H1 (cell line): ENCODE measurements around the gene SGSM1. TPM values are rescaled to one million over a fixed set of nuclear protein-coding genes. Genes with fewer than 3 reads are reported as not detected.

Source experiments
- CTCF ChIA-PET: fragments of 300-600 bp; sonication (Branson Sonifier 250); formaldehyde crosslinking; loops from one replicate; lab custom pipeline; 2021; ENCODE audit not compliant: partially characterized antibody; lab: Charles Lee
- POLR2A ChIA-PET: fragments of 300-600 bp; sonication (Branson Sonifier 250); formaldehyde crosslinking; loops from one replicate; lab custom pipeline; 2021; ENCODE audit warnings: inconsistent platforms; ENCODE audit not compliant: partially characterized antibody; lab: Charles Lee
- DNase-seq, 2 experiments: peaks; one replicate each; pipeline versions ENCODE4 v3.0.0 to v3.0.0-alpha.2; 2010 to 2022; ENCODE audit warnings: low spot score in 2 of 2, low read depth in 1 of 2, mixed read lengths in 1 of 2
- FAIRE-seq: peaks from 2 replicates; lab custom pipeline; 2011; peaks lifted over from hg19 to GRCh38; lab: Jason Lieb, UNC
- H2AFZ ChIP-seq: 2 replicates; pipeline ENCODE4 v1.8.1; 2012; ENCODE audit warnings: low read length, inconsistent platforms
- H2AK5ac ChIP-seq: 2 replicates; pipeline ENCODE4 v1.6.1; 2013; ENCODE audit warnings: low read depth, low read length
- H2BK120ac ChIP-seq: replicated peaks from 2 replicates; pipeline ENCODE3; 2013; ENCODE audit warnings: low read depth, low read length, inconsistent platforms
- H2BK12ac ChIP-seq: 2 replicates; pipeline ENCODE4 v1.6.1; 2013; ENCODE audit warnings: low read depth, low read length
- H2BK15ac ChIP-seq: 2 replicates; pipeline ENCODE4 v1.6.1; 2013; ENCODE audit warnings: low read length
- H2BK20ac ChIP-seq: 2 replicates; pipeline ENCODE4 v1.6.1; 2013; ENCODE audit warnings: low read length
- H2BK5ac ChIP-seq: 2 replicates; pipeline ENCODE4 v1.6.1; 2013; ENCODE audit warnings: low read depth, low read length
- H3K14ac ChIP-seq: 2 replicates; pipeline ENCODE4 v1.6.1; 2013; ENCODE audit warnings: inconsistent platforms; ENCODE audit not compliant: insufficient read length
- H3K18ac ChIP-seq: 2 replicates; pipeline ENCODE4 v1.6.1; 2013; ENCODE audit warnings: low read length; ENCODE audit errors: extremely low read depth
- H3K23ac ChIP-seq: 2 replicates; pipeline ENCODE4 v1.6.1; 2013; ENCODE audit warnings: inconsistent platforms; ENCODE audit not compliant: insufficient read length
- H3K23me2 ChIP-seq: 2 replicates; pipeline ENCODE4 v1.6.1; 2013; ENCODE audit warnings: low read depth, low read length
- H3K27ac ChIP-seq: 2 replicates; pipeline ENCODE4 v1.6.1; 2011; ENCODE audit warnings: low read depth, low read length, inconsistent platforms
- H3K27me3 ChIP-seq, 4 experiments: replicated peaks in 1 of 4; 1 replicate in 1 of 4; 2 replicates in 3 of 4; pipeline versions ENCODE4 v1.6.1 to v1.8.1; 2011 to 2013; ENCODE audit warnings: low read length in 3 of 4, mild to moderate bottlenecking in 3 of 4, inconsistent platforms in 2 of 4, mixed read lengths in 2 of 4, moderate library complexity in 1 of 4; ENCODE audit not compliant: control insufficient read depth in 3 of 4, insufficient read depth in 3 of 4; ENCODE audit errors: extremely low read depth in 1 of 4
- H3K36me3 ChIP-seq, 4 experiments: 2 replicates each; pipeline versions ENCODE4 v1.6.1 to v1.8.1; 2011 to 2013; ENCODE audit warnings: mild to moderate bottlenecking in 4 of 4, low read length in 3 of 4, moderate library complexity in 2 of 4, control low read depth in 1 of 4, inconsistent platforms in 1 of 4; ENCODE audit not compliant: insufficient read depth in 4 of 4, control insufficient read depth in 2 of 4
- H3K4ac ChIP-seq: replicated peaks from 2 replicates; pipeline ENCODE3; 2013; ENCODE audit warnings: low read length, low read depth, mixed read lengths, inconsistent platforms; ENCODE audit not compliant: insufficient read length
- H3K4me1 ChIP-seq, 4 experiments: replicated peaks in 1 of 4; 1 replicate in 1 of 4; 2 replicates in 3 of 4; pipeline versions ENCODE4 v1.6.1 to v1.8.1; 2011 to 2013; ENCODE audit warnings: low read length in 3 of 4, inconsistent platforms in 2 of 4, mixed read lengths in 1 of 4; ENCODE audit not compliant: insufficient read depth in 4 of 4, control insufficient read depth in 3 of 4
- H3K4me2 ChIP-seq, 2 experiments: 2 replicates each; pipeline versions ENCODE4 v1.6.1 to v1.8.1; 2011 to 2013; ENCODE audit warnings: low read depth in 2 of 2, low read length in 2 of 2, control low read depth in 1 of 2, inconsistent platforms in 1 of 2, mild to moderate bottlenecking in 1 of 2; ENCODE audit not compliant: insufficient read depth in 1 of 2
- H3K4me3 ChIP-seq, 4 experiments: fragments of 200-600, 300-600 bp in 1 of 4; sonication (generic), shearing (Covaris generic), sonication (Bioruptor Twin) in 1 of 4; 2 replicates each; pipeline versions ENCODE4 v1.5.1 to v1.8.1; 2011 to 2016; ENCODE audit warnings: low read length in 4 of 4, low read depth in 3 of 4, control low read depth in 2 of 4, inconsistent platforms in 2 of 4, mild to moderate bottlenecking in 2 of 4, mixed read lengths in 1 of 4, moderate library complexity in 1 of 4; ENCODE audit not compliant: insufficient read depth in 2 of 4; ENCODE audit errors: extremely low read depth in 1 of 4
- H3K56ac ChIP-seq: replicated peaks from 2 replicates; pipeline ENCODE3; 2013; ENCODE audit warnings: low read depth, mild to moderate bottlenecking, mixed read lengths, low read length, inconsistent platforms; ENCODE audit not compliant: insufficient read length
- H3K79me1 ChIP-seq: 2 replicates; pipeline ENCODE4 v1.6.1; 2013; ENCODE audit warnings: low read depth, low read length, control low read depth
- H3K79me2 ChIP-seq, 2 experiments: 2 replicates each; pipeline versions ENCODE4 v1.6.1 to v1.8.1; 2012 to 2013; ENCODE audit warnings: low read length in 2 of 2, mild to moderate bottlenecking in 2 of 2, inconsistent platforms in 1 of 2; ENCODE audit not compliant: insufficient read depth in 2 of 2, control insufficient read depth in 1 of 2
- H3K9ac ChIP-seq, 4 experiments: replicated peaks in 1 of 4; 1 replicate in 1 of 4; 2 replicates in 3 of 4; pipeline versions ENCODE4 v1.6.1 to v1.8.1; 2011 to 2013; ENCODE audit warnings: low read depth in 3 of 4, low read length in 3 of 4, control low read depth in 2 of 4, mild to moderate bottlenecking in 2 of 4, moderate library complexity in 2 of 4, inconsistent platforms in 1 of 4; ENCODE audit errors: extremely low read depth in 1 of 4
- H3K9me3 ChIP-seq, 2 experiments: 2 replicates each; pipeline versions ENCODE4 v1.6.1 to v1.8.1; 2012 to 2013; ENCODE audit warnings: mild to moderate bottlenecking in 2 of 2, moderate library complexity in 2 of 2, control low read depth in 1 of 2, inconsistent platforms in 1 of 2, low read depth in 1 of 2, low read length in 1 of 2, mixed read lengths in 1 of 2; ENCODE audit not compliant: insufficient read depth in 2 of 2
- H4K20me1 ChIP-seq, 2 experiments: replicated peaks in 1 of 2; 2 replicates each; pipeline versions ENCODE3 to v1.8.1; 2011 to 2013; ENCODE audit warnings: inconsistent platforms in 2 of 2, low read length in 2 of 2, mild to moderate bottlenecking in 1 of 2; ENCODE audit not compliant: insufficient read depth in 2 of 2, control insufficient read depth in 1 of 2
- H4K5ac ChIP-seq: 2 replicates; pipeline ENCODE4 v1.6.1; 2013; ENCODE audit warnings: low read length, low read depth, mixed read lengths, inconsistent platforms; ENCODE audit not compliant: insufficient read length
- H4K8ac ChIP-seq: 2 replicates; pipeline ENCODE4 v1.8.0; 2013; ENCODE audit warnings: mild to moderate bottlenecking, moderate library complexity, low read length, inconsistent platforms; ENCODE audit not compliant: insufficient read depth; ENCODE audit errors: extremely low read depth
- H4K91ac ChIP-seq: replicated peaks from 2 replicates; pipeline ENCODE3; 2013; ENCODE audit warnings: low read length, mixed read lengths, inconsistent platforms; ENCODE audit not compliant: insufficient read length
- BCL11A ChIP-seq, 2 experiments: IDR thresholded peaks; one replicate each; pipeline ENCODE4 v1.6.1; 2011; ENCODE audit warnings: low read depth in 2 of 2, low read length in 2 of 2, mild to moderate bottlenecking in 2 of 2
- CHD1 ChIP-seq: IDR thresholded peaks from 2 replicates; pipeline ENCODE4 v1.6.1; 2012; ENCODE audit warnings: low read depth, low read length, improper control_type of control experiment
- CTBP2 ChIP-seq: IDR thresholded peaks from 2 replicates; pipeline ENCODE4 v1.7.0; 2011; ENCODE audit warnings: borderline replicate concordance, mild to moderate bottlenecking, moderate library complexity, mixed read lengths, low read length; ENCODE audit not compliant: insufficient read depth, insufficient read length
- E2F6 ChIP-seq: IDR thresholded peaks from 2 replicates; pipeline ENCODE4 v1.6.1; 2012; ENCODE audit warnings: inconsistent platforms
- FOSL1 ChIP-seq: IDR thresholded peaks from 2 replicates; pipeline ENCODE4 v1.6.1; 2011; ENCODE audit warnings: mild to moderate bottlenecking, low read depth, low read length, moderate library complexity; ENCODE audit not compliant: insufficient read depth
- GTF2F1 ChIP-seq: IDR thresholded peaks from 2 replicates; pipeline ENCODE4 v1.6.1; 2012; ENCODE audit warnings: low read depth, low read length, improper control_type of control experiment, borderline replicate concordance
- KDM1A ChIP-seq: fragments of 200-600, 300-600 bp; sonication (generic); IDR thresholded peaks from 2 replicates; pipeline ENCODE4 v1.7.1; 2016; ENCODE audit warnings: mild to moderate bottlenecking, low read length, borderline replicate concordance
- NRF1 ChIP-seq: IDR thresholded peaks from 2 replicates; pipeline ENCODE4 v1.6.1; 2011; ENCODE audit warnings: mild to moderate bottlenecking, low read depth, low read length, improper control_type of control experiment
- PHF8 ChIP-seq: fragments of 200-600 bp; sonication (generic); conservative IDR thresholded peaks from 2 replicates; pipeline ENCODE4 v1.7.1; 2012; ENCODE audit warnings: low read depth, mild to moderate bottlenecking, inconsistent platforms, low read length, moderate library complexity
- RNF2 ChIP-seq: fragments of 200-900, 300-1000 bp; sonication (generic); IDR thresholded peaks from 2 replicates; pipeline ENCODE4 v1.7.1; 2016; ENCODE audit warnings: borderline replicate concordance, low read depth, mild to moderate bottlenecking, antibody characterized with exemption, low read length; ENCODE audit not compliant: poor library complexity, severe bottlenecking; ENCODE audit errors: missing control alignments
- SIRT6 ChIP-seq: IDR thresholded peaks from one replicate; pipeline ENCODE4 v1.7.1; 2012; ENCODE audit warnings: low read length, inconsistent platforms
- TCF12 ChIP-seq: IDR thresholded peaks from 2 replicates; pipeline ENCODE4 v1.6.1; 2011; ENCODE audit warnings: low read depth, mild to moderate bottlenecking, low read length
- TEAD4 ChIP-seq: IDR thresholded peaks from 2 replicates; pipeline ENCODE4 v1.6.1; 2012; ENCODE audit warnings: low read depth, low read length, inconsistent platforms, mixed read lengths
- WGBS, 2 experiments: shearing (Covaris generic) in 1 of 2; methylation state at CpG; one replicate each; pipeline versions ENCODE4 v1.1.6 to v1.1.7; 2013 to 2015; ENCODE audit warnings: low lambda C conversion rate in 2 of 2, mixed read lengths in 2 of 2, inconsistent platforms in 1 of 2, low coverage in 1 of 2, missing lambda C conversion rate in 1 of 2; ENCODE audit not compliant: insufficient replicate concordance in 2 of 2, insufficient coverage in 1 of 2, insufficient read length in 1 of 2; ENCODE audit errors: extremely low coverage in 1 of 2, missing lambda C conversion rate in 1 of 2; 5-methylcytosine and 5-hydroxymethylcytosine counted together
- polyA plus RNA-seq, 7 experiments: library from polyadenylated mRNA; depleted of rRNA in 3 of 7; stranded (reverse) in 5 of 7; unstranded in 2 of 7; fragments of >200 nt in 5 of 7; fragments of 200-250 nt in 2 of 7; gene quantifications; 1 replicate in 5 of 7; 2 replicates in 1 of 7; 4 replicates in 1 of 7; pipeline versions ENCODE4 v1.2.1 to v1.2.3, GENCODE V29; 2011 to 2013; ENCODE audit warnings: missing spikeins in 2 of 7, mixed read lengths in 2 of 7
- total RNA-seq: library from RNA; stranded (reverse); fragmentation: NEBNext Ultra II Directional; extraction: Animal tissue kit (Norgen Biotek cat#: 25700); gene quantifications from 2 replicates; pipeline ENCODE4 v1.2.1, GENCODE V29; 2021

Gene SGSM1
- total and polyA plus RNA-seq, 2 of the 8 experiments (the other 6 are each of a cell fraction or from before 2014, with no cell fraction given): 2.8 to 5.2 TPM

GRCh38 chr22:24942301-24942700 lies 136.3 kb downstream of the SGSM1 start:
- Histone ChIP-seq H3K23me2 (no peaks in the 10 kb centered on the region; the same call in 1 of the 2 replicates), H3K4ac (no peak overlapping the region), H3K9ac (no peak overlapping the region), H3K79me1 (no peaks in the 10 kb centered on the region), H2AFZ (no peak overlapping the region), H2BK12ac (no peak overlapping the region), H4K91ac (no peak overlapping the region), H3K27ac (no peak overlapping the region), H3K23ac (no peak overlapping the region), H3K27me3 (no peaks in the 10 kb centered on the region), H2BK5ac (no peak overlapping the region), H2BK20ac (no peak overlapping the region), H4K8ac (no peak overlapping the region), H3K56ac (no peak overlapping the region), H2BK120ac (no peak overlapping the region), H3K18ac (no peak overlapping the region; the same call in 1 of the 2 replicates), H4K20me1 (no peaks in the 10 kb centered on the region), H4K5ac (no peak overlapping the region), H3K79me2 (no peaks in the 10 kb centered on the region), H3K4me3 (no peak overlapping the region), H2AK5ac (no peak overlapping the region), H2BK15ac (no peak overlapping the region; the same call in 1 of the 2 replicates), H3K9me3 (no peaks in the 10 kb centered on the region), H3K36me3 (no peaks in the 10 kb centered on the region), H3K14ac (no peak overlapping the region), H3K4me1 (peaks cover 0 to 4% (median 1%) of the 10 kb centered on the region in 4 experiments; a peak in 2 of 7 replicates), H3K4me2 (no peak overlapping the region)
- DNase-seq (no peak), FAIRE-seq (no peak)
- ChIA-PET POLR2A (no interaction called here), CTCF (interaction anchor here (0.8 to 15.1 kb wide), 6 partner anchors 16 to 124 kb away, joined by 3 to 221 read pairs (median 4); no protein-coding TSS in a partner anchor)
- 91% methylated on average over 3 of the region's 3 CpGs; no CpG with 5 or more reads in 1 of the 2 experiments for WGBS, 2 experiments
- TF ChIP-seq TCF12: no peak
- no peak for TF ChIP-seq CTBP2
- TF ChIP-seq FOSL1: no peak
- no peak for TF ChIP-seq TEAD4
- TF ChIP-seq GTF2F1: no peak
- no peak for TF ChIP-seq RNF2
- TF ChIP-seq SIRT6: no peak
- TF ChIP-seq NRF1: no peak
- TF ChIP-seq PHF8: no peak
- no peak for TF ChIP-seq KDM1A
- no peak for TF ChIP-seq CHD1
- no peak for TF ChIP-seq E2F6
- TF ChIP-seq BCL11A (IDR thresholded peaks at IDR 0.05; ENCODE audit: low read depth in 2 of 2, low read length in 2 of 2): no peak
